K562 (cell line): ENCODE data around the gene PIP5K1B. TPM values are rescaled to one million over a fixed set of nuclear protein-coding genes. Genes with fewer than 3 reads are reported as not detected.
A peak's percentile ranks its signal among the peaks of the same experiment; 100 is the strongest.

Experiments used
- ATAC-seq: fragments of 200-7000 bp; cut with Tn5 transposase; 3 replicates; pipeline ENCODE4 v1.9.1; 2020; ENCODE audit warnings: moderate library complexity
- BruUV-seq: library from RNA; stranded (reverse); fragments of 400-500 nt; replicated peaks from 2 replicates; lab custom pipeline; 2021; lab: Mats Ljungman, UMichigan
- CTCF ChIA-PET: fragments of 300-600 bp; formaldehyde crosslinking; extraction: SDS; loops from one replicate; lab custom pipeline; 2021; ENCODE audit warnings: low intra/inter-chr PET ratio; lab: Yijun Ruan, JAX
- POLR2A ChIA-PET: fragments of 300-600, 350-650 bp; sonication (Branson Sonifier 250); formaldehyde crosslinking; extraction: SDS; loops from one replicate; lab custom pipeline; 2021; ENCODE audit warnings: antibody characterized with exemption, inconsistent platforms; lab: Yijun Ruan, JAX
- DNase-seq, 4 experiments: peaks; one replicate each; pipeline versions ENCODE4 v3.0.0 to v3.0.0-alpha.2; 2011 to 2018; ENCODE audit warnings: low spot score in 3 of 4, mixed read lengths in 3 of 4; ENCODE audit errors: extremely low read depth in 1 of 4
- FAIRE-seq: peaks from 2 replicates; lab custom pipeline; 2011; peaks lifted over from hg19 to GRCh38; lab: Jason Lieb, UNC
- H2AFZ ChIP-seq: 2 replicates; pipeline ENCODE4 v1.6.0; 2011; ENCODE audit warnings: low read depth, low read length, control low read depth, inconsistent platforms
- H3K27ac ChIP-seq: fragments of 200-600 bp; 3 replicates; pipeline ENCODE4 v1.8.0; 2011; ENCODE audit warnings: low read depth, mild to moderate bottlenecking, control low read depth, inconsistent platforms, low read length, moderate library complexity, mixed read lengths; ENCODE audit errors: extremely low read depth
- H3K27me3 ChIP-seq, 2 experiments: fragments of 300-600 bp in 1 of 2; 2 replicates in 1 of 2; 3 replicates in 1 of 2; pipeline versions ENCODE4 v1.6.0 to v1.8.0; 2011; ENCODE audit warnings: inconsistent platforms in 2 of 2, low read length in 2 of 2, mild to moderate bottlenecking in 1 of 2, mixed read lengths in 1 of 2, moderate library complexity in 1 of 2; ENCODE audit not compliant: control insufficient read depth in 2 of 2, insufficient read depth in 2 of 2
- H3K36me3 ChIP-seq: fragments of 300-600 bp; 3 replicates; pipeline ENCODE4 v1.8.0; 2011; ENCODE audit warnings: mild to moderate bottlenecking, low read length, inconsistent platforms; ENCODE audit not compliant: control insufficient read depth, insufficient read depth
- H3K4me1 ChIP-seq, 2 experiments: fragments of 200-600 bp in 1 of 2; replicated peaks in 1 of 2; 2 replicates in 1 of 2; 3 replicates in 1 of 2; pipeline versions ENCODE4 v1.5.1 to v1.8.0; 2011; ENCODE audit warnings: inconsistent platforms in 2 of 2, low read length in 2 of 2, mild to moderate bottlenecking in 1 of 2, mixed read lengths in 1 of 2, moderate library complexity in 1 of 2; ENCODE audit not compliant: control insufficient read depth in 2 of 2, insufficient read depth in 2 of 2
- H3K4me2 ChIP-seq: 2 replicates; pipeline ENCODE4 v1.6.1; 2011; ENCODE audit warnings: low read length, control low read depth, inconsistent platforms, mixed read lengths; ENCODE audit not compliant: insufficient read depth
- H3K4me3 ChIP-seq: fragments of 200-600 bp; sonication (generic), shearing (Covaris generic); 2 replicates; pipeline ENCODE4 v1.5.1; 2016; ENCODE audit warnings: control low read depth, inconsistent platforms
- H3K79me2 ChIP-seq: fragments of 200-600 bp; 3 replicates; pipeline ENCODE4 v1.8.0; 2011; ENCODE audit warnings: low read length, inconsistent platforms; ENCODE audit not compliant: control insufficient read depth, insufficient read depth
- H3K9ac ChIP-seq, 2 experiments: 2 replicates each; pipeline versions ENCODE4 v1.6.0 to v1.6.1; 2011; ENCODE audit warnings: low read depth in 2 of 2, low read length in 2 of 2, control low read depth in 1 of 2, inconsistent platforms in 1 of 2, mild to moderate bottlenecking in 1 of 2, mixed read lengths in 1 of 2; ENCODE audit not compliant: insufficient read depth in 1 of 2
- H3K9me1 ChIP-seq: one replicate; pipeline ENCODE4 v1.6.0; 2011; ENCODE audit warnings: inconsistent platforms, mild to moderate bottlenecking, low read length, moderate library complexity; ENCODE audit not compliant: control insufficient read depth, insufficient read depth
- H3K9me3 ChIP-seq: replicated peaks from 2 replicates; pipeline ENCODE4 v1.5.1; 2011; ENCODE audit warnings: low read depth, low read length, inconsistent platforms; ENCODE audit not compliant: control insufficient read depth, insufficient read depth
- H4K20me1 ChIP-seq: replicated peaks from 2 replicates; pipeline ENCODE4 v1.6.1; 2011; ENCODE audit warnings: low read length, inconsistent platforms, mixed read lengths; ENCODE audit not compliant: control insufficient read depth, insufficient read depth
- BACH1 ChIP-seq: fragments of 200-800 bp; sonication (Bioruptor generic); IDR thresholded peaks from 2 replicates; pipeline ENCODE4 v1.6.1; 2016; ENCODE audit warnings: missing genetic modification characterization, missing compliant biosample characterization
- CBX8 ChIP-seq: fragments of 200-600 bp; sonication (generic); IDR thresholded peaks from 2 replicates; pipeline ENCODE4 v1.6.1; 2012; ENCODE audit warnings: borderline replicate concordance, mixed run types, low read depth, mild to moderate bottlenecking, moderate library complexity, mixed read lengths, low read length, control low read depth, inconsistent platforms; ENCODE audit not compliant: poor library complexity, severe bottlenecking; ENCODE audit errors: extremely low read depth
- IRF2 ChIP-seq: sonication (generic); formaldehyde crosslinking; IDR thresholded peaks from 2 replicates; pipeline ENCODE4 v1.8.1; 2022; ENCODE audit warnings: mild to moderate bottlenecking, missing genetic modification reagents
- MAFG ChIP-seq: fragments of 450-650 bp; conservative IDR thresholded peaks from 2 replicates; pipeline ENCODE4 v1.6.1; 2016; ENCODE audit warnings: missing genetic modification characterization, missing compliant biosample characterization
- OTX1 ChIP-seq: fragments of 450-650 bp; formaldehyde crosslinking; IDR thresholded peaks from 2 replicates; pipeline ENCODE4 v1.4.0; 2022; ENCODE audit warnings: mild to moderate bottlenecking
- PTBP1 ChIP-seq: fragments of 200-400 bp; formaldehyde crosslinking; IDR thresholded peaks from 2 replicates; pipeline ENCODE4 v1.6.1; 2017; ENCODE audit warnings: low read depth, low read length
- SMAD3 ChIP-seq: fragments of 450-650 bp; formaldehyde crosslinking; conservative IDR thresholded peaks from 2 replicates; pipeline ENCODE4 v1.4.0; 2020; ENCODE audit warnings: mild to moderate bottlenecking
- ZNF324 ChIP-seq: fragments of 250-450 bp; sonication (Bioruptor Pico); IDR thresholded peaks from 2 replicates; pipeline ENCODE4 v1.4.0; 2020; ENCODE audit warnings: mild to moderate bottlenecking
- ZNF589 ChIP-seq: fragments of 200-800 bp; sonication (Bioruptor generic); IDR thresholded peaks from 2 replicates; pipeline ENCODE4 v1.6.1; 2016; ENCODE audit warnings: low read depth, missing genetic modification characterization, missing compliant biosample characterization
- WGBS: fragments of 100-300 bp; shearing (Covaris generic); methylation state at CpG from one replicate; pipeline ENCODE4 v1.1.6; 2016; ENCODE audit warnings: low coverage, mixed read lengths; ENCODE audit not compliant: insufficient coverage; ENCODE audit errors: missing lambda C conversion rate; 5-methylcytosine and 5-hydroxymethylcytosine counted together
- in situ Hi-C: fragments of 300-500 bp; cut with MboI; formaldehyde crosslinking; loops from 4 replicates; pipeline ENCODE4 v1.15.0; 2018; ENCODE audit warnings: inconsistent platforms, mixed read lengths
- intact Hi-C: fragments of 100-400 bp; cut with micrococcal nuclease; formaldehyde crosslinking; loops from 2 replicates; pipeline ENCODE4 v1.14.2; 2022
- polyA plus RNA-seq, 8 experiments: library from polyadenylated mRNA; depleted of rRNA in 4 of 8; stranded (reverse) in 5 of 8; unstranded in 3 of 8; fragments of >200 nt; fragmentation: Nextera tagmentation in 2 of 8; fragmentation: Illumina TruSeq in 1 of 8; extraction: Ambion mirVana in 2 of 8; extraction: Trizol in 1 of 8; gene quantifications; 2 replicates each; pipeline versions ENCODE4 v1.2.1 to v1.2.3, GENCODE V29; 2011 to 2014; ENCODE audit warnings: inconsistent platforms in 1 of 8, missing spikeins in 1 of 8
- total RNA-seq, 7 experiments: library from RNA; depleted of rRNA in 6 of 7; stranded (reverse); fragments of >200 nt in 6 of 7; fragmentation: Illumina TruSeq in 2 of 7; extraction: Trizol in 2 of 7; gene quantifications; 2 replicates each; pipeline versions ENCODE4 v1.2.1 to v1.2.3, GENCODE V29; 2011 to 2021; ENCODE audit warnings: low replicate concordance in 1 of 7
- TF ChIP-seq, protein P1 (sequence below): fragments of 450-650 bp; IDR thresholded peaks from 2 replicates; pipeline ENCODE4 v1.6.1; 2016; ENCODE audit warnings: low read depth, mild to moderate bottlenecking, moderate library complexity
- TF ChIP-seq, protein P2 (sequence below): fragments of 200-800 bp; sonication (Bioruptor generic); IDR thresholded peaks from 2 replicates; pipeline ENCODE4 v1.6.1; 2016; ENCODE audit warnings: missing genetic modification characterization, missing compliant biosample characterization
- TF ChIP-seq, protein P3 (sequence below): fragments of 450-650 bp; IDR thresholded peaks from one replicate; pipeline ENCODE4 v1.6.1; 2018; ENCODE audit warnings: mild to moderate bottlenecking, moderate library complexity; ENCODE audit not compliant: partially characterized antibody

Gene PIP5K1B
- total and polyA plus RNA-seq, 9 of the 15 experiments (the other 6 are each of a cell fraction or from before 2014, with no cell fraction given) = 3.1 to 12.9 (median 7.4) TPM

DNA sequence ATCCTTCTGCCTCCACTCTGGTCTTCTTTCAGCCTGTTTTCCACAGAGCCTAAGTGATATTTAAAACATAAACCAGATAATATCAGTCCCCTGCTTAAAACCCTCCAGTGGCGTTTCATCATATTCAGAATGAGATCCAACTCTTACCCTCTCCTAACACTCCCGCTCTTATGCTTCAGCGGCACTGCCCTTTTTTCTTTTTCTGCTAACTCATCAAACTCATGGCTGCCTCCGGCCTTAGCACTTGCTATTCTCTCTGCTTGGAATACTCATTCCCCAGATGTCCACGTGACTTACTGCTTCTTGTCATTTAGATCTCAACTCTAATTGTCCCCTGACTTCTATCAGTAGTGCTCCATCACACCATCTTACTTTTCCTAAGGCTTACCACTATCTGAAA, 73.6 kb downstream of the PIP5K1B start (continued):
- TF ChIP-seq BACH1 (tag) (no peak), ZNF589 (CRISPR knock-in tag) (0 out of 2 replicates have a peak, but pooled peaks have one; percentile 26), IRF2 (CRISPR knock-in tag) (no peak), MAFG (tag) (peak; percentile 98), CBX8 (no peak)

DNA sequence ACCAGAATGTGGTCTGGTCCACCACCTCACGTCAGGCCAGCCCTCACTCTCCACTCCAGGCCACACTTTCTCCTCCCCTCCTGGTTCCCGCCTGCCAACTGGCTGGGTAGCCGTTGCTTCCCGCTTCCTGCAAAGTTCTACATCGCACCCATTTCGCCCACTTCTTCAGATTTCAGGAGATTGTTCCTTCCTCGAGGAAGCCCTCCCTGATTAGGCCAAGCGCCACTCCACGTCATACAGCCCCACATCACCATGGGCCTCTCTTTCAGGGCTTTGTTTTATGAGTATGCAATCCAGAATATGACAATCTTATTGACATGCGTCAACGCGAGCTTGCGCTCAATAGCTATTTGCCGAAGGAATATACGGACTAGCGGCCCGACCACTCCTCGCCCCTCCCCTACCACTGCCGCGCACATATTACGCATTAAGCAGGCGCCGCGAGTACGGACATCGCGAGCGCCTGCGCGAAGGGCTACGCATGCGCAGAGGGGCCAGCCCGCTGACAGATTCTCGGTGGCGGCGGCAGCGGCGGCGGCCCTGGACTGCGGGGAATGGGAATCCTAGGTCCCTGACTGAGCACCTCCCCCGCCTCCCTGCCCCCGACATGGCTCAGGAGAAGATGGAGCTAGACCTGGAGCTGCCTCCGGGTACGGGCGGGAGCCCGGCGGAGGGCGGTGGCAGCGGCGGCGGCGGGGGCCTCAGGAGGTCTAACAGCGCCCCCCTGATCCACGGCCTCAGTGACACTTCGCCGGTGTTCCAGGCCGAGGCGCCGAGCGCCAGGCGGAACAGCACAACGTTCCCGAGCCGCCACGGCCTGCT, 74.7 kb downstream of the PIP5K1B start:
- in situ Hi-C loops = loop anchor here (5.0 kb wide), 1 partner anchor 77 kb away; no protein-coding TSS in a partner anchor
- 0% methylated on average over 41 of the region's 65 CpGs for WGBS
- H3K79me2 ChIP-seq = peaks cover 88% of the 10 kb centered on the region
- no peaks in the 10 kb centered on the region for H3K9me3 ChIP-seq
- ATAC-seq = peak; percentile 76
- H3K4me2 ChIP-seq = peak overlapping the region; percentile 98
- peaks cover 9% of the 10 kb centered on the region; the same call in 2 of the 3 replicates for H3K36me3 ChIP-seq
- peak; percentile 88 to 93 (median 88) for DNase-seq
- peak overlapping the region; percentile 81 for H3K4me3 ChIP-seq
- peak overlapping the region; percentile 92 for H2AFZ ChIP-seq
- peak; percentile 79 for FAIRE-seq
- intact Hi-C loops = loop anchor here (2.0 to 10.0 kb wide), 6 partner anchors 29 to 243 kb away; partner anchors contain the start of gene PIP5K1B
- CTCF ChIA-PET = no interaction called here
- peak overlapping the region; percentile 99 for H3K27ac ChIP-seq
- H3K27me3 ChIP-seq = no peaks in the 10 kb centered on the region
- BruUV-seq = TSS peak; percentile 74
- peak overlapping the region; percentile 88 to 92 for H3K9ac ChIP-seq
- peaks cover 10% of the 10 kb centered on the region for H4K20me1 ChIP-seq
- no peaks in the 10 kb centered on the region for H3K9me1 ChIP-seq
- POLR2A ChIA-PET = interaction anchor here (0.7 to 1.0 kb wide), 5 partner anchors 11 to 90 kb away, joined by 3 to 4 read pairs (median 4); no protein-coding TSS in a partner anchor
- H3K4me1 ChIP-seq = peaks cover 4 to 39% of the 10 kb centered on the region in 2 experiments; a peak in 4 of 5 replicates
- TF ChIP-seq PTBP1 = no peak
- TF ChIP-seq, protein P1, sequence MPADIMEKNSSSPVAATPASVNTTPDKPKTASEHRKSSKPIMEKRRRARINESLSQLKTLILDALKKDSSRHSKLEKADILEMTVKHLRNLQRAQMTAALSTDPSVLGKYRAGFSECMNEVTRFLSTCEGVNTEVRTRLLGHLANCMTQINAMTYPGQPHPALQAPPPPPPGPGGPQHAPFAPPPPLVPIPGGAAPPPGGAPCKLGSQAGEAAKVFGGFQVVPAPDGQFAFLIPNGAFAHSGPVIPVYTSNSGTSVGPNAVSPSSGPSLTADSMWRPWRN = no peak
- TF ChIP-seq, protein P2, sequence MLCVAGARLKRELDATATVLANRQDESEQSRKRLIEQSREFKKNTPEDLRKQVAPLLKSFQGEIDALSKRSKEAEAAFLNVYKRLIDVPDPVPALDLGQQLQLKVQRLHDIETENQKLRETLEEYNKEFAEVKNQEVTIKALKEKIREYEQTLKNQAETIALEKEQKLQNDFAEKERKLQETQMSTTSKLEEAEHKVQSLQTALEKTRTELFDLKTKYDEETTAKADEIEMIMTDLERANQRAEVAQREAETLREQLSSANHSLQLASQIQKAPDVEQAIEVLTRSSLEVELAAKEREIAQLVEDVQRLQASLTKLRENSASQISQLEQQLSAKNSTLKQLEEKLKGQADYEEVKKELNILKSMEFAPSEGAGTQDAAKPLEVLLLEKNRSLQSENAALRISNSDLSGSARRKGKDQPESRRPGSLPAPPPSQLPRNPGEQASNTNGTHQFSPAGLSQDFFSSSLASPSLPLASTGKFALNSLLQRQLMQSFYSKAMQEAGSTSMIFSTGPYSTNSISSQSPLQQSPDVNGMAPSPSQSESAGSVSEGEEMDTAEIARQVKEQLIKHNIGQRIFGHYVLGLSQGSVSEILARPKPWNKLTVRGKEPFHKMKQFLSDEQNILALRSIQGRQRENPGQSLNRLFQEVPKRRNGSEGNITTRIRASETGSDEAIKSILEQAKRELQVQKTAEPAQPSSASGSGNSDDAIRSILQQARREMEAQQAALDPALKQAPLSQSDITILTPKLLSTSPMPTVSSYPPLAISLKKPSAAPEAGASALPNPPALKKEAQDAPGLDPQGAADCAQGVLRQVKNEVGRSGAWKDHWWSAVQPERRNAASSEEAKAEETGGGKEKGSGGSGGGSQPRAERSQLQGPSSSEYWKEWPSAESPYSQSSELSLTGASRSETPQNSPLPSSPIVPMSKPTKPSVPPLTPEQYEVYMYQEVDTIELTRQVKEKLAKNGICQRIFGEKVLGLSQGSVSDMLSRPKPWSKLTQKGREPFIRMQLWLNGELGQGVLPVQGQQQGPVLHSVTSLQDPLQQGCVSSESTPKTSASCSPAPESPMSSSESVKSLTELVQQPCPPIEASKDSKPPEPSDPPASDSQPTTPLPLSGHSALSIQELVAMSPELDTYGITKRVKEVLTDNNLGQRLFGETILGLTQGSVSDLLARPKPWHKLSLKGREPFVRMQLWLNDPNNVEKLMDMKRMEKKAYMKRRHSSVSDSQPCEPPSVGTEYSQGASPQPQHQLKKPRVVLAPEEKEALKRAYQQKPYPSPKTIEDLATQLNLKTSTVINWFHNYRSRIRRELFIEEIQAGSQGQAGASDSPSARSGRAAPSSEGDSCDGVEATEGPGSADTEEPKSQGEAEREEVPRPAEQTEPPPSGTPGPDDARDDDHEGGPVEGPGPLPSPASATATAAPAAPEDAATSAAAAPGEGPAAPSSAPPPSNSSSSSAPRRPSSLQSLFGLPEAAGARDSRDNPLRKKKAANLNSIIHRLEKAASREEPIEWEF = no peak
- TF ChIP-seq, protein P3, sequence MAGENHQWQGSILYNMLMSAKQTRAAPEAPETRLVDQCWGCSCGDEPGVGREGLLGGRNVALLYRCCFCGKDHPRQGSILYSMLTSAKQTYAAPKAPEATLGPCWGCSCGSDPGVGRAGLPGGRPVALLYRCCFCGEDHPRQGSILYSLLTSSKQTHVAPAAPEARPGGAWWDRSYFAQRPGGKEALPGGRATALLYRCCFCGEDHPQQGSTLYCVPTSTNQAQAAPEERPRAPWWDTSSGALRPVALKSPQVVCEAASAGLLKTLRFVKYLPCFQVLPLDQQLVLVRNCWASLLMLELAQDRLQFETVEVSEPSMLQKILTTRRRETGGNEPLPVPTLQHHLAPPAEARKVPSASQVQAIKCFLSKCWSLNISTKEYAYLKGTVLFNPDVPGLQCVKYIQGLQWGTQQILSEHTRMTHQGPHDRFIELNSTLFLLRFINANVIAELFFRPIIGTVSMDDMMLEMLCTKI = no peak
- no peak for TF ChIP-seq OTX1 (CRISPR knock-in tag)
- no peak for TF ChIP-seq ZNF324
- no peak for TF ChIP-seq SMAD3 (CRISPR knock-in tag)
